B cell (primary cell): ENCODE results near the gene THSD7B.

Experiments used
- EZH2 ChIP-seq: IDR thresholded peaks from 2 replicates; pipeline ENCODE4 v1.6.1; 2012; ENCODE audit warnings: borderline replicate concordance, low read depth, mild to moderate bottlenecking, moderate library complexity, low read length; ENCODE audit not compliant: insufficient read depth, poor library complexity, severe bottlenecking
- TF ChIP-seq, protein P1 (sequence below): fragments of 200-600 bp; IDR thresholded peaks from one replicate; pipeline ENCODE4 v1.8.0; 2022; ENCODE audit warnings: antibody characterized with exemption, mild to moderate bottlenecking

DNA sequence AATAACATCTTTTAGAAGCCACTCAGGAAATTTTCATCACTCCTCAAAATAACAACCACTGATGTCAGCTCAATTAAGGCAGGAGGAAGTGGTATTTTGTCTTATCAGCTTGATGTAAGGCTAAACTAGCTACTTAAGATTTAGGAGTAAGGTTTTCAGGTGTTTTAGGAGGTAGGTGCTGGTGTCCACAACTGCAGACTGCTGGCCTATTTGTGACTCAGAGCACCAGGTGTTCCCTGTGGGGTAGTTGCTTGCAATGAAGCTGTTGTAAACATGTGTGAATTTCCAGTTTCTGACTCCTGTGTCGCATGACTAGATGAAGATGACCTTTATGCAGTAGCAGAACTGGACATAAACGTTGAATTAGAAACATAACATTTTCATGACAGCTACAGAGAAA is 164.2 kb downstream of the THSD7B start:
- TF ChIP-seq, protein P1, sequence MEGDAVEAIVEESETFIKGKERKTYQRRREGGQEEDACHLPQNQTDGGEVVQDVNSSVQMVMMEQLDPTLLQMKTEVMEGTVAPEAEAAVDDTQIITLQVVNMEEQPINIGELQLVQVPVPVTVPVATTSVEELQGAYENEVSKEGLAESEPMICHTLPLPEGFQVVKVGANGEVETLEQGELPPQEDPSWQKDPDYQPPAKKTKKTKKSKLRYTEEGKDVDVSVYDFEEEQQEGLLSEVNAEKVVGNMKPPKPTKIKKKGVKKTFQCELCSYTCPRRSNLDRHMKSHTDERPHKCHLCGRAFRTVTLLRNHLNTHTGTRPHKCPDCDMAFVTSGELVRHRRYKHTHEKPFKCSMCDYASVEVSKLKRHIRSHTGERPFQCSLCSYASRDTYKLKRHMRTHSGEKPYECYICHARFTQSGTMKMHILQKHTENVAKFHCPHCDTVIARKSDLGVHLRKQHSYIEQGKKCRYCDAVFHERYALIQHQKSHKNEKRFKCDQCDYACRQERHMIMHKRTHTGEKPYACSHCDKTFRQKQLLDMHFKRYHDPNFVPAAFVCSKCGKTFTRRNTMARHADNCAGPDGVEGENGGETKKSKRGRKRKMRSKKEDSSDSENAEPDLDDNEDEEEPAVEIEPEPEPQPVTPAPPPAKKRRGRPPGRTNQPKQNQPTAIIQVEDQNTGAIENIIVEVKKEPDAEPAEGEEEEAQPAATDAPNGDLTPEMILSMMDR = no peak
- TF ChIP-seq EZH2 = no peak
